HEK293T (cell line): Measurements from ENCODE around the gene AKNA.

Source experiments
- FOXK2 ChIP-seq: fragments of 450-650 bp; IDR thresholded peaks from 2 replicates; pipeline ENCODE4 v1.6.1; 2016; ENCODE audit warnings: mild to moderate bottlenecking
- PKNOX1 ChIP-seq: fragments of 450-650 bp; IDR thresholded peaks from 2 replicates; pipeline ENCODE4 v1.6.1; 2016

DNA sequence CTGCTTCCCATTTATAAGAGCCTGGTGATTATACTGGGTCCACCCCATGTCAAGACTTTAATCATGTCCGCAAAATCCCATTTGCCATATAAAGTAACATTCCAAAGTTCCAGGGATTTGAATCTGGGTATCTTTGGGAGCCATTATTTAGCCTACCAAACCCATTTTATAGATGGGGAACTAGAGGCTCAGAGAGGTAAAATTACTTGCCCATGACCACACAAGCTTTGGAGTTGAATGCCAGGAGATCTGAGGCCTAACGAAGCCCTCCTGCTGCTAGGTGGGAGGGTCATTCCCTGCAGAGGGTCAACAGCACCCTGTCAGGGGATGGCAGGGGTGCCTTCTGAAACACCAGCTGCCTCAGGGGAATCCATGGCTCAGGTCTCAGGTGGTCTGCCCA lies 13.0 kb upstream of the AKNA start:
- TF ChIP-seq PKNOX1 (no peak), FOXK2 (no peak)
